LNCAP (cell line): ENCODE measurements around the gene SLC24A4.

Experiments used
- CTCF ChIP-seq: fragments of 450-650 bp; IDR thresholded peaks from 2 replicates; pipeline ENCODE4 v1.5.1; 2017; ENCODE audit warnings: mild to moderate bottlenecking

Gene SLC24A4

GRCh38 chr14:92503756-92504491 is 181.0 kb downstream of the SLC24A4 start:
- no peak for TF ChIP-seq CTCF

GRCh38 chr14:92505826-92506225 is 182.9 kb downstream of the SLC24A4 start:
- TF ChIP-seq CTCF, result no peak

- no peak for TF ChIP-seq CTCF
Measured at GRCh38 chr14:92506231-92506630, 183.3 kb downstream of the SLC24A4 start.

- TF ChIP-seq CTCF, result no peak
Measured at GRCh38 chr14:92507174-92507768, 184.3 kb downstream of the SLC24A4 start.

GRCh38 chr14:92510972-92511371 is 188.0 kb downstream of the SLC24A4 start:
- no peak for TF ChIP-seq CTCF

GRCh38 chr14:92511453-92512238 is 188.7 kb downstream of the SLC24A4 start:
- TF ChIP-seq CTCF, result no peak

- TF ChIP-seq CTCF, result no peak
Measured at GRCh38 chr14:92512807-92513203, 189.8 kb downstream of the SLC24A4 start.
